GM21786 (cell line): ENCODE results near the gene SOX1.

Source experiments
- ATAC-seq: cut with Tn5 transposase; IDR thresholded peaks from one replicate; pipeline ENCODE4 v1.9.1; 2021; ENCODE audit not compliant: unreplicated experiment

Gene SOX1

GRCh38 chr13:112105244-112105681, 38.3 kb downstream of the SOX1 start:
- ATAC-seq: no peak

DNA sequence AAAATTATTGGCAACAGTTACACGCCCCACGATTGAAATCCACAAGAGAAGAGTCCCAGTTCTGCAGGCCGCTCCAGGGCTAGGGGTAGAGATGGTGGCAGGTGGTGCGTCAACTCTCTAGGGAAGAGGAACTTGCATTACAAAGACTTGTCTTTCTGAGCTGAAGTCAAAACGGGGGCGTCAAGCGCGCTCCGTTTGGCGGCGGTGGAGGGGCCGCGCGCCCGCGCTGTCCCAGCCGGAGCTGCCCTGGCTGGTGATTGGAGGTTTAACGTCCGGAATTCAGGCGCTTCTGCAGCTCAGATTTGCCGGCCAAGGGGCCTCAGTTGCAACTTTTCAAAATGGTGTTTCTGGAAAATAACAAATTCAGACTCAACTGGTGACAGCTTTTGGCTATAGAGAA, 38.9 kb downstream of the SOX1 start:
- ATAC-seq: no peak

DNA sequence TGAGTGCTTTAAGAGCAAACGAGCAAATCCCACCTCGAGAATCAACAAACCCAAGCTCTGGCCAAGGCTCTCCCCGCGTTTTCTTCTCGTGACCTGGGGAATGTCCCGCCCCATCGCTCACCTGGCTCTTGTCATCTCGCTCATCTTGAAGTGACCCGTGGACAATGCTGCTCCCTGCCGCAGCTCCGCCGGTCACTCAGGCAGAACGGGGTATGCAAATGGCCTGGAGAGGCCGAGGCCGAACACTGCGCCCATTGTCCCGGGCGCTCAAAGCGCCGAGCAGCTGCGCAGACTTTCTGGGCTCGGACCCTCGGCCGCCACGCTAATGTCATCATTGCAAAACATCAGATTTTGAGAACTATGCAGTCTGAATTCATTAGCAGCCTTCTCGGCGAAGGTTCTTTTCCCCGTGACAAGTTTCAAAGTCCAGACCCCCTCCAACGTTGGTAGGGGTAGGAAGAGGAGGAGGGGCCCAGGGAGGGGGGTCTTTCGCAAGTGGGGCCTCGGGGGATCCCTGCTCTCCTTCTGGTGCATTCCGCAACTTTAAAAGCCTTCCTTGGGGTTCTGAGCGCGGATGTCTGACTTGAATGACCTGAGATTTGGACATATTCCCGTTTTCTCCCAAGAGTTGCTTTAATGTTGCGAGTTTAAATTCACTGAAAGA, 39.7 kb downstream of the SOX1 start:
- no peak for ATAC-seq

- no peak for ATAC-seq
Observed at GRCh38 chr13:112107289-112107688, 40.3 kb downstream of the SOX1 start.

DNA sequence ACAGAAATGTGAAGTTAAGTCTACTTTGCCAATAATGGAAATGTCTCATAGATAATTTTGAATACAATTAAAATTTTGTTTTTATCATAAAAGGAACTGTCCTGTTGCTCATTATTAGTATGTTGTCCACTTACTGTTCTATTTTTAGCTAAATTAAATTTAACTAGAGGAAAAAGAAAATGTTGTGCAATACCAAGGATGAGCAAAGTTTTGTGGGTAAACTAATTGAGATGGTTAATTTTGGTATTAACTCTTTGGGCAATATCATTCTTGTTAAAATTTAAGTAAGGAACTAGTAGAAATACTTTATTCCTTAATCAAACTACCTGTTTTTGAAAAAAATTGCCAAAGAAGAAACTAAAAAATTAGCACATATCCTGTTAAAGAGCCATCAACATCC, 43.5 kb downstream of the SOX1 start:
- no peak for ATAC-seq

DNA sequence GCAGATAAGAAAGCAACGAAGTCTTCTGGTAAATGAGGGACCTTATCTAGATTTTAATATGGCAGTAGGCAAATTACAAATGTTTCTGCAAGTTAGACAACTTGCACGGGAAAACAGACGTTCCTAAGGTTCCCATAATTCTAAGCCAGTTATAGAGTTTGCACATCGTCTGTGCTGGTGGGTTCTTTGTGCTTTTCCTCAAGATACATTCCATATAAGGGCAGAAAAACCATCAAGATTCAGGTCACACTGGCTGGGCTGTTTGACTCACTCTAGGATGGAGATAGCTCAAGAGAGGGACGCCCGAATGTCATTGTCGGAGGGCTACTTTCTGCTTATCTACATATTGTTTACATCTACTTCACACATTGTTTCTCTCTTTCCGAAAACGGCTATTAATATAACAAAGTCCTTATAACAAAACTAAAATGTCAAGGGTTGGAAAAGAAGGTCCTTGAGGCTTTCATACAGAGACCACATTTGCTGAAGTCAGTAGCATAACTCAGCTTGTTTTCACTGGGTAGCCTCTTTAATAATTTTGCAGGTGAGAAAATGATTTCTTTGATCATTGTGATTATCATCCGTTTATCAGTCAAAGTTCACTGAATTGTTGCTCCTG, 44.4 kb downstream of the SOX1 start:
- ATAC-seq: no peak

DNA sequence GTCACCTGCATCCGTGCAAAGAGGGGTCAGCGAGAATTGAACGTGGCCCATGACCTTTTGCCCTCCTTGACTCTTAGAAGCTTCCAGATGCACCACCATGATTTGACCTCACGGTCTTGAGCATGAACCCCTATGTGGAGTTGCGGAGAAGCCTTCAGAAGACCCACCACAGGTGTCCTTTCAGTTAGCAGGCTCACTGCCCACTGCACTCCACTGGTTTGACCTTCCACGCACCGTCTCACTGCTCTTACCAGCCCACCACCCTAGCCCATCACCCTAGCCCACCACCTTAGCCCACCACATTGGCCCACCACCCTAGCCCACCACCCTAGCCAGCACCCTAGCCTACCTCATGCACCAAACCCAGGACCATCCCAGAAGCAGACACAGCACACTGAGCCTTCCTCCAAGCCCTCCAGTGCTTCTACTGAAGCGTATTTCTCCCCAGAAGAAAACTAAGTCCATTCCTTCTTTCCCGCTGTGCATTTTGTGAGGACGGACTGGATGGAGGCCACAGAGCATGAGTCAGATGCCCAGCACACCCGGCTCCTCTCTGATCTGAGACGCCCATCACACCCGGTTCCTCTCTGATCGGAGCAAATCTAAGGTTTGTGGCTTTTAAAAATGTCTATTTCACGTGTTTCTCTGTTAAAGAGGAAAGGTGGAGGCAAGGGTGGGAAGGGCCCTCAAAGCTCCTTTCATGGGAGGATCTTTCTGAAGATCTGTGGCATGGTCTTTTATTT, 45.8 kb downstream of the SOX1 start:
- ATAC-seq: no peak

GRCh38 chr13:112113348-112113747, 46.4 kb downstream of the SOX1 start:
- no peak for ATAC-seq

GRCh38 chr13:112113851-112114250, 46.9 kb downstream of the SOX1 start:
- no peak for ATAC-seq

- no peak for ATAC-seq
Observed at GRCh38 chr13:112114391-112114790, 47.4 kb downstream of the SOX1 start.

GRCh38 chr13:112115403-112116091, 48.6 kb downstream of the SOX1 start:
- no peak for ATAC-seq

DNA sequence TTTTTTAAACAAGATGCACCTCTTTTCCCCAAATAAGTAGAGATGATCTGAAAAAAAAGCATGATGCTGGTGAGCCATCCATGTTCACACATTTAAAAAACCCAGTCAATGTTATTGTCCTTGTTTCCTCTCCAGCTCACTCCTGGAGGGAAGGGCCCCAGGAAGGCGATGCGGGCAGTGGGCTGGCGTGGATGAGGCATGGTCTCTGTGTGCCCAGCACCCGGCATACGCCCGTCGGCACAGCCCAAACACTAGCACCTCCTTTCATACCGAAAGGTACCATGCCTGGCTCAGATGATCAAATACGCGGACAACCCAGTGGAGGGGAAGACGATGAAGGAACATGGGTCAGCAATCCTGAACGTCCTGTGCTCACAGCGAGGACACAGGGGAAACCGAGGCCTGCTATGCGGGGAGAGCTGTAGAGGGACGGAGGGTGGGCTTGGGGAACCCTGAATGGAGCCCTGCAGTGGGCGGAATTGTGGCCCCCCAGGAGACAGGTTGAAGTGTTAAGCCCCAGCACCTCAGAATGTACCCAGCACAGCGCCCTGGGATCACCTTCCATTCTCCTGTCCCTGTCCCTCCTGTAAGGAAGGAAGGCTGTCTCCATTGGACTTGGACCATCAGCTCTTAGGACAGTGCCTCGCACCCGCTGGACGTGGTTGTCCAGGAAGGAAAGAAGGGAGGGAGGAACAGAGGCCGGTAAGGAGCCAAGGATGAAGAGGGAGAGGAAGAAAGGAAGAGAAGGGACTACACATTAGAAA, 49.4 kb downstream of the SOX1 start:
- no peak for ATAC-seq

GRCh38 chr13:112117258-112117954, 50.5 kb downstream of the SOX1 start:
- ATAC-seq: no peak

DNA sequence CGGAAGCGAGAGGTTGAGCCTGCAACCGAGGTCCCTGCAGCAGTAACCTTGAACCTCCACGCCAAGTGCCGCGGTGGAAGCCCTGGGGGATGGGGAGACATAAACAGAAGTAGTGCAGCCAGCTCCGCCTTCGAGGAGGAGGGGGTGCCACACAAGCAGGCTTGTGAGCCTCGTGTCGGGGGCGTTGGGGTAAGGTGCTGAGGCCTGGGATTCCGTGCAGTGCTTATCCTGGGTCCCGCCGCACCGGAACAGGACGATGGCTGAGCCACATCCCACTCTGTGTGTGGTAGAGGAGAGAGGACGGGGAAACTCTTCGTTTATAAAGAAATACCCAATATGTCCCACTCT, 51.0 kb downstream of the SOX1 start:
- ATAC-seq: no peak

GRCh38 chr13:112118451-112119064, 51.6 kb downstream of the SOX1 start:
- no peak for ATAC-seq

DNA sequence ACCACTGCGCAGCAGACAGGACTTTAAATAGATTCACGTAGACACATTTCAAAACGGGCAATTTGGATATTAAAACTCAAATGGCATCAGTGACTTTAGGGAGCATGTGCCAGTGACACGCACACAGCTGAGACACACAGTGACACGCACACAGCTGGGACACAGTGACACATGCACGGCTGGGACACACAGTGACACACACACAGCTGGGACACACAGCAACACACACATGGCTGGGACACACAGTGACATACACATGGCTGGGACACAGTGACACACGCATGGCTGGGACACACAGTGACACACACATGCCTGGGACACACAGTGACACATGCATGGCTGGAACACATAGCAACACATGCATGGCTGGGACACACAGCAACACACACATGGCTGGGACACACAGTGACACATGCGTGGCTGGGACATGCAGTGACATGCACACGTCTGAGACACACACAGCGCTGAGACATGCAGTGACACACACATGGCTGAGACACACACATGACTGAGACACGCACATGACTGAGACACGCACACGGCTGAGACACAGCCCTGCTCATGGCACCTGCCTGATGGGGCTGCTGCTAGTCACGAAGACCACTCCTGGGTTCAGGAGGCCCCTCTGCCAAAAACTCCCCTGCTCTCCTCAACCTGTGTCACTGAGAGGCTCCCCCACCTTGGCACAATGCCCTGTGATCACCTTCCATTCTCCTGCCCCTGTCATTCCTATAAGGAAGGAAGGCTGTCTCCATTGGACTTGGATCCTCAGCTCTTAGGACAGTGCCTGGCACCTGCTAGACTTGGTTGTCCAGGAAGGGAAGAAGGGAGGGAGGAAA, 52.5 kb downstream of the SOX1 start:
- ATAC-seq: no peak

GRCh38 chr13:112120031-112120373, 53.1 kb downstream of the SOX1 start:
- ATAC-seq: no peak
